Endothelial cell of umbilical vein (primary cell): ENCODE results near the gene FOXO1. TPM values are rescaled to one million over a fixed set of nuclear protein-coding genes. Genes with fewer than 3 reads are reported as not detected.

Source experiments
- BruUV-seq: library from RNA; stranded (reverse); fragments of 400-500 nt; replicated peaks from 2 replicates; lab custom pipeline; 2021; lab: Mats Ljungman, UMichigan
- CTCF ChIA-PET: fragments of 300-600, 350-600 bp; sonication (Branson Sonifier 250); formaldehyde crosslinking; loops from one replicate; lab custom pipeline; 2021; ENCODE audit warnings: antibody characterized with exemption, inconsistent platforms; lab: Charles Lee
- POLR2A ChIA-PET: fragments of 300-600, 350-600 bp; sonication (Branson Sonifier 250); formaldehyde crosslinking; loops from one replicate; lab custom pipeline; 2021; ENCODE audit warnings: antibody characterized with exemption, inconsistent platforms; lab: Charles Lee
- DNase-seq: peaks from one replicate; pipeline ENCODE4 v3.0.0-alpha.2; 2011; ENCODE audit warnings: low read depth, low spot score
- FAIRE-seq: peaks from 2 replicates; lab custom pipeline; 2011; peaks lifted over from hg19 to GRCh38; lab: Jason Lieb, UNC
- H2AFZ ChIP-seq: 2 replicates; pipeline ENCODE4 v1.6.0; 2012; ENCODE audit warnings: low read depth, low read length, control low read depth, inconsistent platforms
- H3K27ac ChIP-seq: 2 replicates; pipeline ENCODE4 v1.5.1; 2011; ENCODE audit warnings: low read depth, mild to moderate bottlenecking, control low read depth, low read length, moderate library complexity; ENCODE audit not compliant: insufficient read depth
- H3K27me3 ChIP-seq, 2 experiments: 2 replicates each; pipeline versions ENCODE4 v1.6.0 to v1.6.1; 2011; ENCODE audit warnings: low read length in 2 of 2, mixed read lengths in 1 of 2; ENCODE audit not compliant: control insufficient read depth in 2 of 2, insufficient read depth in 2 of 2
- H3K36me3 ChIP-seq, 2 experiments: 2 replicates in 1 of 2; 3 replicates in 1 of 2; pipeline ENCODE4 v1.5.1; 2011; ENCODE audit warnings: low read length in 2 of 2, mild to moderate bottlenecking in 1 of 2, moderate library complexity in 1 of 2; ENCODE audit not compliant: control insufficient read depth in 2 of 2, insufficient read depth in 2 of 2; ENCODE audit errors: extremely low read depth in 1 of 2
- H3K4me1 ChIP-seq: 3 replicates; pipeline ENCODE4 v1.5.1; 2011; ENCODE audit warnings: mild to moderate bottlenecking, low read length; ENCODE audit not compliant: control insufficient read depth, insufficient read depth; ENCODE audit errors: extremely low read depth
- H3K4me2 ChIP-seq: 2 replicates; pipeline ENCODE4 v1.6.1; 2011; ENCODE audit warnings: low read length, control low read depth, mixed read lengths; ENCODE audit not compliant: insufficient read depth
- H3K4me3 ChIP-seq, 3 experiments: fragments of 200-600 bp in 1 of 3; sonication (generic), shearing (Covaris generic) in 1 of 3; replicated peaks in 1 of 3; 2 replicates each; pipeline ENCODE4 v1.5.1; 2011 to 2016; ENCODE audit warnings: control low read depth in 3 of 3, low read length in 3 of 3, mild to moderate bottlenecking in 2 of 3, inconsistent platforms in 1 of 3, low read depth in 1 of 3, moderate library complexity in 1 of 3; ENCODE audit not compliant: insufficient read depth in 1 of 3
- H3K79me2 ChIP-seq: 2 replicates; pipeline ENCODE4 v1.6.0; 2012; ENCODE audit warnings: low read length, inconsistent platforms; ENCODE audit not compliant: control insufficient read depth, insufficient read depth
- H3K9ac ChIP-seq: replicated peaks from 2 replicates; pipeline ENCODE3; 2011; ENCODE audit warnings: low read length, control low read depth; ENCODE audit not compliant: insufficient read depth; ENCODE audit errors: extremely low read depth
- H3K9me1 ChIP-seq: replicated peaks from 3 replicates; pipeline ENCODE4 v1.6.0; 2011; ENCODE audit warnings: mild to moderate bottlenecking, low read length; ENCODE audit not compliant: control insufficient read depth, insufficient read depth; ENCODE audit errors: extremely low read depth
- H3K9me3 ChIP-seq: replicated peaks from 2 replicates; pipeline ENCODE4 v1.5.1; 2012; ENCODE audit warnings: low read length, inconsistent platforms; ENCODE audit not compliant: control insufficient read depth, insufficient read depth
- H4K20me1 ChIP-seq: replicated peaks from 2 replicates; pipeline ENCODE3; 2011; ENCODE audit warnings: mild to moderate bottlenecking, low read length; ENCODE audit not compliant: control insufficient read depth, insufficient read depth; ENCODE audit errors: extremely low read depth
- CTCF ChIP-seq, 2 donors: IDR thresholded peaks; 1 replicate in 1 of 2; 2 replicates in 1 of 2; pipeline ENCODE4 v1.5.1; 2011; ENCODE audit warnings: low read length in 2 of 2, mild to moderate bottlenecking in 2 of 2, moderate library complexity in 2 of 2, control low read depth in 1 of 2, inconsistent platforms in 1 of 2, low read depth in 1 of 2; ENCODE audit not compliant: insufficient read depth in 1 of 2; ENCODE audit errors: extremely low read depth in 1 of 2
- EZH2 ChIP-seq: IDR thresholded peaks from 2 replicates; pipeline ENCODE4 v1.6.1; 2012; ENCODE audit warnings: borderline replicate concordance, low read depth, mild to moderate bottlenecking, moderate library complexity, low read length, inconsistent platforms; ENCODE audit not compliant: severe bottlenecking
- FOS ChIP-seq: IDR thresholded peaks from 2 replicates; pipeline ENCODE4 v1.6.1; 2011; ENCODE audit warnings: mild to moderate bottlenecking, low read length, moderate library complexity, borderline replicate concordance; ENCODE audit not compliant: insufficient read depth
- JUN ChIP-seq: IDR thresholded peaks from 2 replicates; pipeline ENCODE4 v1.6.1; 2011; ENCODE audit warnings: borderline replicate concordance, low read depth; ENCODE audit not compliant: insufficient read length, insufficient read depth
- MAX ChIP-seq: IDR thresholded peaks from 2 replicates; pipeline ENCODE4 v1.6.1; 2011; ENCODE audit not compliant: insufficient read depth, insufficient read length
- MYC ChIP-seq: IDR thresholded peaks from one replicate; pipeline ENCODE4 v1.6.1; 2011; ENCODE audit warnings: mild to moderate bottlenecking, low read depth, low read length
- POLR2AphosphoS5 ChIP-seq: IDR thresholded peaks from 2 replicates; pipeline ENCODE4 v1.6.1; 2012; ENCODE audit warnings: low read depth, mild to moderate bottlenecking, control low read depth, low read length, moderate library complexity; ENCODE audit not compliant: insufficient read depth
- dilution Hi-C: fragments of 300-500 bp; cut with MboI; formaldehyde crosslinking; loops from one replicate; pipeline ENCODE4 v1.15.0; 2019; ENCODE audit warnings: low sequenced_read_pairs; ENCODE audit not compliant: extremely low pct_ligation_motif_present
- intact Hi-C: fragments of 100-400 bp; cut with micrococcal nuclease; formaldehyde crosslinking; loops from one replicate; pipeline ENCODE4 v1.10.0; 2022
- polyA plus RNA-seq, 4 experiments: library from polyadenylated mRNA; depleted of rRNA in 3 of 4; stranded (reverse) in 3 of 4; unstranded in 1 of 4; fragments of >200 nt; gene quantifications; 2 replicates each; pipeline versions ENCODE4 v1.2.1 to v1.2.3, GENCODE V29; 2011 to 2012; ENCODE audit warnings: missing spikeins in 1 of 4
- total RNA-seq: library from RNA; stranded (reverse); gene quantifications from 2 replicates; pipeline ENCODE4 v1.2.3, GENCODE V29; 2021

FOXO1 gene
- total and polyA plus RNA-seq, 2 donors (not counting 3 experiments of a cell fraction or from before 2014, with no cell fraction given) = 44.7 to 48.5 TPM

DNA sequence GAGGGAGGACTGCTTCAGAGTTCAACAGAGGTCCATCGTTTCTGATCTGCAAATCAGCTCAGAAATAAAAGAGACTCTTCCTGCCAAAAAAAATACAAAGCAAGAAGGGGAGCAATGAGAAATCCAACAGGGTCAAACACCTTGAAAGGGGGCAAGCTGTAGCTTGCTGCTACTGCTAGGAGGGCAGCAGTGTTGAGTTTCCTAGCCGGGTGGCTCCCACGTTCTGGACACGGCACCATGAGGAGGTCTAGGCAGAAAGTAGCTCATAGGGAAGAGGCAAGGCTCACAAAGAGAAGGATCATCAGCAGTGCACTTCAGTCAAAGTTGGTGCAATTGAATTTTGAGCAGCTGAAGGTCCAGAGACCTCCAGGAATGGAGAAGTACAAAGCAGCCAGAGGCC is 75.3 kb downstream of the FOXO1 start:
- Histone ChIP-seq H3K9me3 (no peaks in the 10 kb centered on the region), H3K4me3 (no peak overlapping the region), H3K36me3 (no peaks in the 10 kb centered on the region), H3K9me1 (no peaks in the 10 kb centered on the region), H3K9ac (no peak overlapping the region), H3K4me2 (peak overlapping the region; percentile 66), H2AFZ (no peak overlapping the region), H3K79me2 (peaks cover 86% of the 10 kb centered on the region), H3K4me1 (peaks cover 53% of the 10 kb centered on the region), H3K27ac (peak overlapping the region; percentile 87), H3K27me3 (no peaks in the 10 kb centered on the region), H4K20me1 (peaks cover 3% of the 10 kb centered on the region)
- TF ChIP-seq EZH2 (no peak), MYC (no peak), FOS (no peak), POLR2AphosphoS5 (no peak), JUN (no peak), MAX (no peak), CTCF (IDR thresholded peaks at IDR 0.05; ENCODE audit: extremely low read depth in 1 of 2, insufficient read depth in 1 of 2, low read depth in 1 of 2, low read length in 2 of 2) (no peak)
- BruUV-seq = no TSS peak
- POLR2A ChIA-PET = no interaction called here
- dilution Hi-C loops = no loop called here
- DNase-seq (no peak), FAIRE-seq (no peak)
- CTCF ChIA-PET = interaction anchor here (1.3 kb wide), 1 partner anchor 78 kb away, joined by 4 read pairs; no protein-coding TSS in a partner anchor
- intact Hi-C loops = no loop called here
